Osteoblast (primary cell): ENCODE measurements around the gene TENM4. TPM values are rescaled to one million over a fixed set of nuclear protein-coding genes. Genes with fewer than 3 reads are reported as not detected.

Experiments used
- DNase-seq: peaks from one replicate; pipeline ENCODE4 v3.0.0; 2011; ENCODE audit warnings: low spot score, mixed read lengths; ENCODE audit not compliant: insufficient read length; ENCODE audit errors: missing footprints
- H2AFZ ChIP-seq: 2 replicates; pipeline ENCODE4 v1.6.0; 2011; ENCODE audit warnings: mild to moderate bottlenecking, low read length
- H3K27ac ChIP-seq: 2 replicates; pipeline ENCODE4 v1.5.1; 2011; ENCODE audit warnings: mild to moderate bottlenecking, low read depth, low read length, moderate library complexity
- H3K27me3 ChIP-seq: 2 replicates; pipeline ENCODE4 v1.6.0; 2012; ENCODE audit warnings: mild to moderate bottlenecking, control low read depth, inconsistent platforms, low read length, moderate library complexity; ENCODE audit not compliant: insufficient read depth
- H3K36me3 ChIP-seq: 2 replicates; pipeline ENCODE4 v1.5.1; 2011; ENCODE audit warnings: mild to moderate bottlenecking, low read length, control low read depth, moderate library complexity; ENCODE audit not compliant: insufficient read depth
- H3K4me1 ChIP-seq: 2 replicates; pipeline ENCODE4 v1.5.1; 2011; ENCODE audit warnings: mild to moderate bottlenecking, low read length, control low read depth, moderate library complexity; ENCODE audit not compliant: insufficient read depth
- H3K4me2 ChIP-seq: 2 replicates; pipeline ENCODE4 v1.6.0; 2011; ENCODE audit warnings: mild to moderate bottlenecking, low read length; ENCODE audit not compliant: insufficient read depth
- H3K4me3 ChIP-seq: fragments of 200-600 bp; sonication (generic); 3 replicates; pipeline ENCODE4 v1.5.1; 2012; ENCODE audit warnings: mild to moderate bottlenecking, low read length, inconsistent platforms; ENCODE audit not compliant: insufficient read depth
- H3K79me2 ChIP-seq: 2 replicates; pipeline ENCODE4 v1.6.0; 2012; ENCODE audit warnings: mild to moderate bottlenecking, low read length, control low read depth, inconsistent platforms; ENCODE audit not compliant: insufficient read depth
- H3K9me3 ChIP-seq: 2 replicates; pipeline ENCODE4 v1.5.1; 2011; ENCODE audit warnings: low read depth, low read length, control low read depth
- H4K20me1 ChIP-seq: 2 replicates; pipeline ENCODE4 v1.6.0; 2012; ENCODE audit warnings: mild to moderate bottlenecking, low read length, control low read depth; ENCODE audit not compliant: insufficient read depth
- CTCF ChIP-seq: IDR thresholded peaks from 2 replicates; pipeline ENCODE4 v1.5.1; 2011; ENCODE audit warnings: mild to moderate bottlenecking, low read depth, low read length, moderate library complexity; ENCODE audit errors: extremely low read depth
- total RNA-seq: library from RNA; depleted of rRNA; stranded (reverse); fragments of >200 nt; gene quantifications from 2 replicates; pipeline ENCODE4 v1.2.3, GENCODE V29; 2012

The TENM4 gene
- total RNA-seq, 1 donor: 63.3 TPM

- no peaks in the 10 kb centered on the region for H3K4me1 ChIP-seq
- H2AFZ ChIP-seq: peak overlapping the region; percentile 11
- no peak overlapping the region for H3K27ac ChIP-seq
- no peaks in the 10 kb centered on the region for H3K79me2 ChIP-seq
- H4K20me1 ChIP-seq: no peaks in the 10 kb centered on the region
- no peaks in the 10 kb centered on the region for H3K9me3 ChIP-seq
- H3K4me3 ChIP-seq: no peak overlapping the region
- H3K4me2 ChIP-seq: no peak overlapping the region
- no peaks in the 10 kb centered on the region for H3K36me3 ChIP-seq
- H3K27me3 ChIP-seq: no peaks in the 10 kb centered on the region
- TF ChIP-seq CTCF: peak; percentile 87
- no peak for DNase-seq
Measured at GRCh38 chr11:79100093-79100910, 340.5 kb downstream of the TENM4 start.

DNA sequence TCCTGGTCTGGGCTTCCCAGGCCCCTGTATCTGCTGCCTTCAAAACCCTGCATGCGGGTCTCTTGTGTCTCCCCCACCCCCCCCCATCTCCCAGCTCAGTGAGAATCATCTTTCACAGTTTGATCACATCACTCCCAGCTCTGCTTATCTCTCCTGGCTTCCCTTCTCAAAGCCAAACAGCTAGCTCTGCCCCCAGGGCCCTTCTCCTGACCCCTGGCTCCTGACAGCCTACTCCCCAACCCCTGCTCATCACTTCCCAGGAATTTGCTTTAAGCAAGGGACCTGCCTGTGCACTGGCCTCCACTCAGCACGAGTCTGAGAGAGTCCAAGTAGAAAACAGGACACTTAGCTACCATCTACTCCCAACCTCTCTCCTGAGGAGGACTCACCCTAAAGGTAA is 342.7 kb downstream of the TENM4 start:
- Histone ChIP-seq H3K4me3 (no peak overlapping the region), H3K79me2 (no peaks in the 10 kb centered on the region), H3K4me2 (no peak overlapping the region), H4K20me1 (no peaks in the 10 kb centered on the region), H3K4me1 (no peaks in the 10 kb centered on the region), H3K27ac (no peak overlapping the region), H3K27me3 (no peaks in the 10 kb centered on the region), H2AFZ (no peak overlapping the region), H3K36me3 (no peaks in the 10 kb centered on the region), H3K9me3 (no peaks in the 10 kb centered on the region)
- no peak for DNase-seq
- TF ChIP-seq CTCF: no peak

DNA sequence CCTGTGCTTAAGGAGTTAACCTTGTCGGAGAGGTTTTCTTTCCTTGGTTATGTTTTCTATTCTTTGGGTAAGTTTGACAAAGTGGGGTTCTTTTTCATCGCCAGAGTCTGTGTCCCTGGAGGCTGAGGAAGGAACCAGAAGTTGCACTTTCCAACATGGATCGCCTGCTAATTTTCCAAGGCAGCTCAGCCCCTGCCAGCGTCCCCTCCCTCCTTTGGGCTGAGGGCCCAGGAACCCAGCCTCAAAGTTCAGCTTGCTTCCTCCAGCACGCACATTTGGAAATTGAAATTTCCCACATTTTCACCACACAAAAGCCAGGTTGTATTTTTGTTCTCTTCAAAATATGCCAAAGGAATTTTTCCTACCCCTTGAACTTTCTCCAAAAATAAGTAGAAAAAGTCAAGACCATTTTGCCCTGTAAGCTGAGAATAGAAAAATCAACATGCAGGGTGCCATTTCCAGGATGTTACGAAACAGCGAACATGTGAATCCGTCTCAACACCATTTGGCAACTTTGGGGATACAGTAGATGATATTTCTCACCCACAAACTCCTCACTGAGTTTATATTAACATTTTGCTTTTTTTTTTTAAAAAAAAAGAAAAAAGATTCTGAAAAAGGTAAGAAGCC is 343.5 kb downstream of the TENM4 start:
- no peaks in the 10 kb centered on the region for H4K20me1 ChIP-seq
- TF ChIP-seq CTCF: no peak
- H3K4me1 ChIP-seq: no peaks in the 10 kb centered on the region
- no peaks in the 10 kb centered on the region for H3K36me3 ChIP-seq
- no peaks in the 10 kb centered on the region for H3K79me2 ChIP-seq
- no peaks in the 10 kb centered on the region for H3K9me3 ChIP-seq
- DNase-seq: no peak
- no peak overlapping the region for H3K4me2 ChIP-seq
- H3K27ac ChIP-seq: no peak overlapping the region
- H3K4me3 ChIP-seq: no peak overlapping the region
- no peaks in the 10 kb centered on the region for H3K27me3 ChIP-seq
- H2AFZ ChIP-seq: peak overlapping the region; percentile 36

GRCh38 chr11:79095424-79095823 is 345.4 kb downstream of the TENM4 start:
- Histone ChIP-seq H3K4me1 (no peaks in the 10 kb centered on the region), H4K20me1 (no peaks in the 10 kb centered on the region), H3K27me3 (no peaks in the 10 kb centered on the region), H3K4me3 (no peak overlapping the region), H3K27ac (no peak overlapping the region), H3K36me3 (no peaks in the 10 kb centered on the region), H3K4me2 (no peak overlapping the region), H3K9me3 (no peaks in the 10 kb centered on the region), H3K79me2 (no peaks in the 10 kb centered on the region), H2AFZ (no peak overlapping the region)
- no peak for TF ChIP-seq CTCF
- DNase-seq: no peak
